HG02840 (cell line): ENCODE measurements around the gene PPP2R2D.
A peak's percentile ranks its signal among the peaks of the same experiment; 100 is the strongest.

Experiments
- ATAC-seq: cut with Tn5 transposase; IDR thresholded peaks from one replicate; pipeline ENCODE4 v1.9.1; 2021; ENCODE audit warnings: mild to moderate bottlenecking, moderate library complexity, moderate number of reproducible peaks; ENCODE audit not compliant: unreplicated experiment, low FRiP score

PPP2R2D gene

DNA sequence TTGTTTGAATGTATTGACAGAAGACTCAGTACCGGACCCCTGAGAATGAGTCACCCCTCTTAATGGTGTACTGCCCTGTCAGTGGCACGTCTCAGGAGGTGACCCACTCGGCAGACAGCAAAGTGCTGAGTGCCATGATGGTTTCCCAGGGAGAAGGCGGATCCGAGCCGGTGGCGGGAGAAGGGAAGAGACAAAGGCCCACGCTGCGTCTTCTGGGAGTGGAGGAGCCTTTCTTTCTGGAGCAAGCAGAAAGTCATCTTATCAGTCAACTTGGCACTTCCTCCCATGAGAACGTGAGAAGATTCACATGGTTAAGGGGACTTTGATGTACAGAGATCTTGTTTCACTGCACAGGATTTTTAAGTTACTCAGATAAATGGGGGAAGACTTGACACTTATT lies 14.6 kb upstream of the PPP2R2D start:
- ATAC-seq = no peak

DNA sequence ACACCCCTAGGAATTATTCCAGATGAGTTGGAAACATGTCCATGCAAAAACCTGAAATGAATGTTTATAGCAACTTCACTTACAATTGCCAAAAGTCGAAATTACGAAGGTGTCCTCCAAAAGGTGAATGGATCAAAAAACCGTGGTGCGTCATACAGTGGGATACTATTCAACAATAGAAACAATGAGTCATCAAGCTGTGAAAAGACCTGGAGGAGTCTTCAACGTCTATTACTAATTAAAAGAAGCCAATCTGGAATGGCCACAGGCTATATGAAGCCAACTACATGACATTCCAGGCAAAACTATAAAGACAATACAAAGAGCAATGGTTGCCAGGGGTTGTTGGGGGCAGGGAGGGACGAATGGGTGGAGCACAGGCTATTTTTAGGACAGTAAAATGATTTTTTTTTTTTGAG lies 12.6 kb upstream of the PPP2R2D start:
- ATAC-seq = no peak

DNA sequence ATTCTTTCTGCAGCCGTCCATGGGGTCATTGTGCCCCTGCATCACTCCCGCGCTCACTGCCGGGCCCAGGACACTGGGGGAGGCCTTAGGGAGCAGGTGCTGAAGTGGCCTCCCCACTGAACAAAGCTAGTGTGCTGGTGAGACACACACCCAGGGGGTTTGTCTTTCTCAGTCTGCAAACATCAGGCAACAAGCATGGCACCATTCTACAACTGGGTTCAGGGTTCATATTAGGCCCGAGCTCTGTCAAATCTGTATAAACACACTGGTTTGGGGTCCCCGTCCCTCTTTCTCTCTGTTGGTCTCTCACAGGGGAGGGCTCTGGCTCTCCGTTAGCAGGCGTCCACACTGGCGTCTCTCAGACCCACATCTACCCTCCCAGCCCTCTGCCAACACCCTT lies 11.1 kb upstream of the PPP2R2D start:
- no peak for ATAC-seq

DNA sequence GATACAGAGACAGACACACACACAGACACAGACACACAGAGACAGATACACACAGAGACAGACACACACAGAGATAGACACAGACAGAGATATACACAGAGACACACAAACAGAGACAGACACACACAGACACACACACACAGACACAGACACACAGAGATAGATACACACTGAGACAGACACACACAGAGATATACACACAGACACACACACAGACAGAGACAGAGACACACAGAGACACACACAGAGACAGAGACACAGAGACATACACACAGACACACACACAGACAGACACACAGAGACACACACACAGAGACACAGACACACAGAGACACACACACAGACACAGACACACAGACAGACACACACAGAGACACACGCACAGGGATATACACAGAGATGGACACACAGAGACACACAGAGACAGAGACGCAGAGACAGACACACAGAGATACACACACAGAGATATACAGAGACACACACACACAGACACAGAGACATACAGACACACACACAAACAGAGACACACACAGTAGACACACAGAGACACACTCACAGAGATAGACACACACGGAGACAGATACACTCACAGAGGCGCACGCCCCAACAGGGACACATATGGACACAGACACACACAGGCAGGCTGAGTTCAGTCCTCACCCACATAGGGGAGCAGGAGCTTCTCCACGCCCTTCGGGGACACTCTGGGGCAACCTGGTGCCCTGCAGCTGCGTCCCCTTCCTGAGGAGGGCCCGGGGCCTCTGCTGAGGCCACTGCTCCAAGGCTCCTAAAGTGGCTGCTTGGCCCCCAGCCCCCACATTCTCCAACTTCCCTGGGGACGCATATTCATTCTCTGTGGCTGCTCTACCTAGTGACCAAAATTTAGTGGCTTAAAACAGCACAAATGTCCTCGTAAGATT lies 10.3 kb upstream of the PPP2R2D start:
- no peak for ATAC-seq

DNA sequence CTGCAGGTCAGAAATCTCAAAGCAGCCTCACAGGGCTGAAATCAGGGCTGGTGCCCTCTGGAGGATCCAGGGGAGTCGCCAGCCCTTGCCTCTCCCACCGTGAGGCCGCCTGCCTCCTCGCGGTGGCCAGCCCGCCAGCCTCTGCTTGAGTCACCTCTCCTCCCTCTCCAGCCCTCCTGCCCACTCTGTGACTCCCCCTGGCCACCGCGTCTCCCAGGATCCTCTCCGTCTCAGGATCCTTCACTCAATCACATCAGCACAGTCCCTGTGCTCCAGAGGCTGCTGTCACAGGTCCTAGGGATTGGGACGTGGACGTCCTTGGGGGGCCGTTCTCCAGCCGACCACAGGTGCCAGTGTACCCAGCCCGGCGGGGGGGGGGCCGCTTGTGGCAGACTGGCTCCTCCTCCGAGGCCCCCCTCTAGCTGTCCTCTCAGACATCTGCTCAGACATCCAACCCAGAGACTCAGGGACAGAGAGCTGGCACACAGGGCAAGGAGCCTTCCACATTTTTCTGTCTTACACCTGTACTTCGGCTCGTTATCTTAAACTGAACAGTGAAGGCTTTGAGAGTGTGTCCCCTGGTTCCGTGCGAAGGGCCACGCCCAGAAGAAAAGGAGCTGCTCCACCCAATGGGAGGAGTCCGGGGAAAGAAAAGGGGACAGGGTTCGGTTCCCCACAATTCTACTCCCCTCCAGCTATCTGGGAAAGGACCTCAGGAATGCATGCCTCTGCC lies 9.4 kb upstream of the PPP2R2D start:
- ATAC-seq = no peak

DNA sequence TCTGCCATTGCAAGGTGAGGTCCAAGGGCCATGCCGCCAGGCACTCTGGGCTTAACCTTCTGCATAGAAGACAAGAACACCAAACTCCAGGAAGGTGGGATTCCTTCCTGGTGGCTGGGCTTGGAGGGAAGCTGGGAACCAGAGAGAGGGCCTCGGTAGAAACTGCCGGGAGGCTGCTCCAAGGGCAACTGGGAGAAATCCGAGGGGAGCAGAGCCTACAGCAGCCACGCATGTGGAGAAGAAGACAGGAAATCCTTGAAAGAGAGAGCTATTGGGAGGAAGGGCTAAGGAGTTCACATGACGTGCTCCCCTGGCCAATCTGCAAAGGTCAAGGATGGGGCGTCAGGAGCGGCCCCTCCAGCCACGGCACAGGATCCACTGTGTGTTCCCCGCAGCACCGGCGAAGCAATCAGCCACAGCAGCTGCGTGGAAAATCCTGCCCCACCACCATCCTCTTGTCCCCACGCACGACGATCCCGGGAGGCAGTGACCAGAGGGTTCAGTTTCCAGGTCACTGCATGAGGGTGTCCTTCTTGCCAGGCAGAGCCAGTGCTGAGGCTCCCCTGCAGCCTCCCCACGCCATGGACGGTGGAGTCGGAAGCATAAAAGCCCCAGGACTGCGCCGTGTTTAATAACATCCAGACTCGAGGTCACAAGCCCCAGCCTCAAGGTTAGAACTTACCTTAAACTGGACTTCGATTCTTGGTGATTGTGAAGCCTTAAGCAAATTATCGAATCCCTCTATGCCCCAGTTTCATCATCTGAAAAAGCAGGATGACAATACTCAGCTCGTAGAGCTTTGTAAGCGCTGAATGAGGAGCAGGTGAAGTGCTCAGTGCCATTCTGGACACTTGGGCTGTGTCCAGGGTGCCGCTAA lies 8.6 kb upstream of the PPP2R2D start:
- ATAC-seq = no peak

DNA sequence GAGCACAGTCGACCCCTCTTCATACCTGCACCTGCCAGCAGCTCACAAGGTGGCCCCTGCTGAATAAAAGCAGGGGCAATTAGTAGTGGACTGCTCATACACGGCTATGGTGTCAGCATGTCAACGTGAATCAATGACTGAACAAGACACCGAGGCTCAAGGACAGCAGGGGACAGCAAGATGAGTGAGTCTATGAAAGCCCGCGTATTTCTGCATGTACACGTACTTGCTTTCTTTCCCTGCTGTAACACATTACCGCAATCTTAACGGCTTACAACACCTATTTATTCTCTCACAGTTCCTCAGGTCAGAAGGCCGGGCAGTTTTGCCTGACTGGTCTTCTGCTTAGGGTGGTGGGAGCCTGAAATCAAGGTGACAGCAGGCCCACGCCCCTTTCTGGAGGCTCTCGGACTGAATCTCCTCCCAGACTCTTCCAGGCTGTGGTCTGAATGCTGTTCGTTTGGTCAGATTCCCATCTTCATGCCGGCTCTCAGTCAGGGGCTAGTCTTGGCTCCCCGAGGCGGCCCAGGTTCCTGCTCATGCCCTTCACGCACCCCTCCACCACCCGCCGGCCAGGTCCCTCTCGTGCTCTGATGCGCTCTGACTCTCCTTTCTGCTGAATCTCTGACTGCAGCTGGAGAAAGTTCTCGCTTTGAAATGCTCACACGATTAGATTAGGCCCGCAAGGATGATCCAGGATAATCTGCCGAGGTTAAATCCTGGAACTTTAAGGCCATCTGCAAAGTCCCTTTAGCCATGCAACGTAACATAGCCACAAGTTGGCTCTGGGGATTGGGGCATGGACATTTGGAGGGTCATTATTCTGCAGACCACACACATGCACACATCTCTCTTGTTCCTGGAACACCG lies 7.8 kb upstream of the PPP2R2D start:
- ATAC-seq = no peak

DNA sequence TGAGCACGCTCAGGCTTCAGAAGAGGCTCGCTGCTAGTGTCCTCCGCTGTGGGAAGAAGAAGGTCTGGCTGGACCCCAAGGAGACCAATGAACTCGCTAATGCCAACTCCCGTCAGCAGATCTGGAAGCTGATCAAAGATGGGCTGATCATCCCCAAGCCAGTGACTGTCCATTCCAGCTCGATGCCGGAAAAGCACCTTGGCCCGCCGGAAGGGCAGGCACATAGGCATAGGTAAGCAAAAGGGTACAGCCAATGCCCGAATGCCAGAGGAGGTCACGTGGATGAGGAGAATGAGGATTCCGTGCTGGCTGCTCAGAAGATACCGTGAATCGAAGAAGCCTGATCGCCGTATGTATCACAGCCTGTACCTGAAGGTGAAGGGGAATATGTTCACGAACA lies 5.7 kb upstream of the PPP2R2D start:
- ATAC-seq = no peak

DNA sequence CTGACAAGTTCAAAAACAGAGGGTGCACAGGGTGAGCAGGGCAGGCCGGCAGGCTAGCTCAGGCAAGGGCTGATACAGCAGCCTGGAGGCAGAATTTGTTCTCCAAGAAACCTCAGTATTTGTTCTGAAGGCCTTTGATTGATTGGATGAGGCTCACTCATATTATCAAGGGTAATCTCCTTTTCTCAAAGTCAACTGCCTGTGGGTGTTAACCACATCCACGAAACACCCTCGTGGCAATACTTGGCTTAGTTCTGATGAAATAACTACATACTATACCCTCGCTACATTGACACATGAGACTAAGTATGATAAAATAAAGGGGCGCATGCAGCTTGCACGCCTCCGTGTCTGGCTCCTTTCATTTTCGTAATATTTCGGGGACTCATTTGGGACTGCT lies 4.4 kb upstream of the PPP2R2D start:
- no peak for ATAC-seq

DNA sequence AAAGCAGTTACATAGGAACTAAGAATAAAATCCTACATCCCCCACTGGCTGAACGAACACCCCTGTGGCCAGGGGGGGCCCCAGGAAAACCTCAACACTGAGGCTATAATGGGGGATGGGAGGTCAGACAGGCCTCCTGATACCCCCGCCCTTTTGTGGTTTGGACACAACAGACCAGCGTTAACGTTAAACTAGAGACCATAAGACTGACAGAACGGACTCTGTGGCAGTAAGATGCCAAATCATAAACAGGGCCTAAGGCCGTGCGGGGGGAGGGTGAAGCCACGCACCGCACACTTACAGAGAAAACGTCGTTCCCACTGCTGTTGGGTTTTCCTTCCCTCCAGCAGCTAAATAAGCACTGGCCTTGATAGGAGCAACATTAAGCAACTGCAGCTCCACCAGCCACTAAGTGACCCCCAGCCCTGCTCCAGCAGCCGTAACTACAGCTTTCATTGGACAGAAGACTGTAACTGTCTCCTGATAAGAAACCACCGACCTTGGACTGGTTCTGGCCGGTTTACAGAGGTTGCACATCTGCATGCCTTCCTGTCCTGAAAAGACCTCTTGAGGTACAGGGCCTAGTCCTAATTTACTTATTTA lies 3.4 kb upstream of the PPP2R2D start:
- no peak for ATAC-seq

DNA sequence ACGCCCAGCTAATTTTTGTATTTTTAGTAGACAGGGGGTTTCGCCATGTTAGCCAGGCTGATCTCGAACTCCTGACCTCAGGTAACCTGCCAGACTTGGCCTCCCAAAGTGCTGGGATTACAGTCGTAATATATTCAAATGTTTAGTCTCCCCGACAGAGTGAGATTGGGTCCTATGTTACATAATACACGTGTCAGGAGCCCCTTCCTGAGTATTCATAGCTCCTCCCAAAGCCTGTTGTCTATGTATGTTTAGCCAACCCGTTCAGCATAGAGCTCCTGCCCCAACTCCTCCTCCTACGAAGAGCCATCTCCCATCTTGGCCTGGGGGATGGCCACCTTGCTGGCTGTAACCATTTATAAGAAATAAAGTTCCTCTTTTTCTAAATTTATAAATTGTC lies 2.7 kb upstream of the PPP2R2D start:
- ATAC-seq = no peak

DNA sequence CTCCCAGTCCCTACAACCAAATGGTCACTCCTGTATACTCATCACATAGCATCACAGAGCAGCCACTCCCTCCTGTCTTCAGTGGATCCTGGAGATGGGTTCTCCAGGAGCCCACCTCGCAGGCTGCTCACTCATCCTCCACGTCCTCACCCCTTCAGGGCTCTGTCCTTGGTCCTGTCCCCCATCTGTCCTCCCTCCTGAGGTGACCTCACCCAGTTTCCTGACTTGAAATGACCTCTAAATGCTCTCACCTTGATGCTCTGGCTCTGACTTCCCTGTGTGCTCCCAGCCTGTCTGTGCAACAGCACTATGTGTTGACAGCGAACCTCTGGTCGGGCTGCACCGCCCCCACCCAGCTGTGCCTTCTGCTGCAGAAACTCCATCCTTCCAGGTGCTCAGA lies 2.1 kb upstream of the PPP2R2D start:
- ATAC-seq = no peak

DNA sequence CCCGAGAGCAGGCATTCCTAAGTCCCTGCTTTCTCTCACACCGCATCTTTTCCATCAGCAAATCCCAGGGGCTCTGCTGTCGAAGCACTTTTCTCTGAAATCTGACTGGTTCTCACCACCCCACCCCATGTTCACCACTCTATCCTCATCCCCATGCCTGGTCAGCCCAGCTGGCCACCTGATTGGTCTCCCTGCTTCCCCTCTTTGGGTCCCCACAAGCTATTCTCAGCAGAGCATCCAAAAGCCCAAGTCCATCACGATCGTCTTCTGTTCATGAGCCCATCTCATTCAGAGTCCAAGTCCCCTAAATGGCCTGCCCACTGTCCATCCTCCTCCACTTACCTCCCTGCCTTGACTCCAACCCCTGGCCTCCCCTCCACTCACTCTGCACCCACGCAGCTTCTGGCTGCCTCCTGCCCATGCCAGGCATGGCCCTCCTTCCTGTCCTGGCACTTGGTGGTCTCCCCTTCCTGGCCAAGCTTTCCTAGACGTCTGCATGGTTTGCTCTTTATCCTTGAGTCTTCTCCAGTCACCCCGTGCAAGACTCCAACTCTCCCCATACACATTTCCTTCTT lies 1.6 kb upstream of the PPP2R2D start:
- no peak for ATAC-seq

DNA sequence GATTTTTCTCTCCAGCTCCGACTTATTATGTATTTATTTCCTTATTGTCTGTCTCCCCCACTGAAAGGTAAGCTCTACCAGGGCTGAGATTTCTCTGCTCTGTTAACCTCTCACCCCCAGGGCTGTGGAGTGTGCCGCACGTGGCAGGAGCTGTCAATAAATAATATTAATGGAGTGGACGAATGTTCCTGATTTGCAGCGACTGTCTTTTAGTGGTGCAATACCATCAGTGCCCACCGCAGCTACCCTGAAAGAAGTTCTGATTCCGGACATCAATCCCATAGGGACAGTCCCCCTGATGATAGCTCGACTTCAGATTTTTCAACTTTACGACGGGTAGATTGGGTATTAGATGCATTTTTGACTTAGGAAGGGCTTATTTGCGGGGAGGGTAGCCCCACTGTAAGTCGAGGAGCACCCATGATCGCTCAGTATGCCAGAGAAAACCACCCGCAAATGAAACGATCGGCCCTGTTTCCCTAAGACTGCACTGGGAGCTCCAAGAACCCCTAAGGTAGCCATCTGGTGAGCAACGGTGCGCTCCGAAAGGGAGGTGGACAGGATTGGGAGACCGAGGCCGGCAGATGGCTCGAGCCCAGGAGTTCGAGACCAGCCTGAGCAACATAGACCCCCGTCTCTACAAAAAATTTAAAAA lies 986 bp upstream of the PPP2R2D start:
- no peak for ATAC-seq

DNA sequence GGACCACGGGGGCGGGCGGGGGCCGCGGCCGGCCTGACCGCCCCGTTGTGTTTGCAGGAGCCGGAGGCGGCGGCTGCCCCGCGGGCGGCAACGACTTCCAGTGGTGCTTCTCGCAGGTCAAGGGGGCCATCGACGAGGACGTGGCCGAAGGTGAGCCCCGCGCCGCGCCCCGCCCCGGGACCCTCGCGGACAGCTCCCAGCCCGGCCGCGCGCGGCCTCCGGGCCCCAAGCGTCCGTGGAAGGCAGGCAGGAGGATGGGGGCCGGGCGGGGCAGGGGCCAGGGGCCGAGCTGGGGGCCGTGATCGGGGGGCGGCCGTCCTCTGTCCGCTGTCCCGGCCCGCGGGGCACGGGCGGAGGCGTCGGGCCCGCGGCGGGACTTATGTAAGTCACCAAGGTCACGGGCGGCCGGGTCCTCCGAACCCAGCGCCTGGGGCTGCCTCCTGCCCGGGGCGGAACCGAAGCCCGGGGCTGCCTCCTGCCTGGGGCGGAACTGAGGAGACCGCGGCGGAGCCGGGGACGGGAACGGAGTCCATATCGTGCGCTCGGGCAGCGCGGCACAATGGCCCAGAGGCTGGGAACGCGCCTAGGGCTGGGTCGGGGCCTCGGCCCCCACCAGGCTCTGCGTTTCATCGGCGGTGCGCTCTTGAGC lies 497 bp downstream of the PPP2R2D start:
- ATAC-seq = peak; percentile 26

DNA sequence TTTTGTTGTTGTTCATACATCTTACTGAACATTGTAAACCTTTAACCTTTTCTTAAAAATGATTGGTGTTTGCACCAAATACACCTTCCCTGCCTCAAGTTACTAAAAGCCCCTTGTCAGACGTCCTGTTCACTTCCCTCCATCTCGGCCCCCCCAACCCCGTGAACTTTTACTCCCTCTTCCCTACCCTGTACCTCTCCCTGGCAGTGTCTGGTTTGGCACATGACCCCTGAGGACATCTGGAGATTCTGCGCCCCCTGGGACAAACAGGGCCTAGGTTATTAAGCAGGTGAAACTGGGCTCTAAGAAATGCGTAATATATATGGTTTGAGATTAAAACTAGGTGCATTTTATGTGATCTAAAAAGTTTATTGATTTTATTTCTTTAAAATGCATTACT lies 1.4 kb downstream of the PPP2R2D start:
- ATAC-seq = no peak

DNA sequence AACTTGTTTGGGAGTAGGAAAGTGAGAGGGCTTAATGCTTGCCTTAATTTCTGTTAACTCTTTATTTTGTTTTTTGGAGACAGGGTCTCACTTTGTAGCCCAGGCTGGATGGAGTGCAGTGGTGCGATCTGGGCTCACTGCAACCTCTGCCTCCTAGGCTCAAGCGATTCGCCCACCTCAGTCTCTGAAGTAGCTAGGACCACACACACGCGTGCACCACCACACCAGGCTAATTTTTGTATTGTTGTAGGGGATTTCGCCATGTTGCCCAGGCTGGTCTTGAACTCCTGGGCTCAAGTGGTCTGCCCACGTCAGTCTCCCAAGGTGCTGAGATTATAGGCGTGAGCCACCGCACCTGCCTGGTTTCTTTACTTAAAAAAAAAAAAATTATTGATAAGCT lies 1.9 kb downstream of the PPP2R2D start:
- no peak for ATAC-seq

DNA sequence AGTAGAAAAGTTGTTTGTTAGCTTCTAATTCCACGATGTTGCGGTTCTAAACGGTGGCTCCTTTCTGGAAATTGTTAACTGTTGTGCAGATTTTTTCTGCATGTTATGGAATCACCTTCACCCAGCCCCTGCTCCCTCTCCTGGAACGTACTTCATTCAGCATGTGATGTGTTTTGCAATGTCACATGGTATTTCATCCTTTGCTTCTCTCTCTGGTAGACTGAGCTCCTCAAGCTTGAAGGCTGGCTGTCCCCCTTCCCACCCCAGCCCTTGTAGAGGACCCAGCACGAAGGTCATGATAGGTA lies 4.4 kb downstream of the PPP2R2D start:
- ATAC-seq = no peak
